Upper lobe of left lung (tissue), 6 donors: ENCODE data around the gene NFKBIZ. TPM values are rescaled to one million over a fixed set of nuclear protein-coding genes. Genes with fewer than 3 reads are reported as not detected.

Experiments used
- ATAC-seq, 2 donors: fragments of 200-7000 bp; cut with Tn5 transposase; one replicate each; pipeline ENCODE4 v1.9.1; 2022; ENCODE audit warnings: mild to moderate bottlenecking in 2 of 2, moderate library complexity in 2 of 2; ENCODE audit not compliant: low FRiP score in 2 of 2
- DNase-seq, 2 donors: peaks; one replicate each; pipeline ENCODE4 v3.0.0-alpha.2; 2019 to 2020
- H3K27ac ChIP-seq, 4 donors: fragments of 200-600 bp; sonication (generic); one replicate each; pipeline ENCODE4 v1.5.1; 2016 to 2019
- H3K27me3 ChIP-seq, 4 donors: fragments of 200-600 bp; sonication (generic); one replicate each; pipeline ENCODE4 v1.5.1; 2017 to 2019
- H3K36me3 ChIP-seq, 4 donors: fragments of 200-600 bp; sonication (generic); one replicate each; pipeline ENCODE4 v1.5.1; 2016 to 2019
- H3K4me1 ChIP-seq, 4 donors: fragments of 200-600 bp; sonication (generic); one replicate each; pipeline ENCODE4 v1.5.1; 2018 to 2019
- H3K4me3 ChIP-seq, 4 donors: fragments of 200-600 bp; sonication (generic); one replicate each; pipeline ENCODE4 v1.5.1; 2017 to 2019; ENCODE audit warnings: mild to moderate bottlenecking in 2 of 4, moderate library complexity in 1 of 4
- H3K9me3 ChIP-seq, 4 donors: fragments of 200-600 bp; sonication (generic); one replicate each; pipeline ENCODE4 v1.5.1; 2018 to 2019
- CTCF ChIP-seq, 6 experiments: fragments of 450-650 bp in 4 of 6; fragments of 200-600 bp in 2 of 6; sonication (generic) in 2 of 6; IDR thresholded peaks; one replicate each; pipeline ENCODE4 v1.5.1; 2016 to 2019; ENCODE audit warnings: antibody characterized with exemption in 6 of 6
- EP300 ChIP-seq, 4 donors: sonication (generic); formaldehyde crosslinking; IDR thresholded peaks; one replicate each; pipeline ENCODE4 v1.5.1; 2017; ENCODE audit warnings: antibody characterized with exemption in 4 of 4, control low read depth in 2 of 4
- POLR2A ChIP-seq, 4 donors: fragments of 450-650 bp; IDR thresholded peaks; one replicate each; pipeline ENCODE4 v1.5.1; 2016 to 2017; ENCODE audit warnings: antibody characterized with exemption in 4 of 4, mild to moderate bottlenecking in 2 of 4
- POLR2AphosphoS5 ChIP-seq, 2 donors: sonication (generic); formaldehyde crosslinking; IDR thresholded peaks; one replicate each; pipeline ENCODE4 v1.5.1; 2017; ENCODE audit warnings: antibody characterized with exemption in 2 of 2
- WGBS, 2 donors: methylation state at CpG; one replicate each; pipeline ENCODE4 v1.1.5; 2017 to 2018; 5-methylcytosine and 5-hydroxymethylcytosine counted together
- total RNA-seq, 6 donors: library from RNA; depleted of rRNA in 4 of 6; stranded (reverse); fragments of >200 nt in 4 of 6; gene quantifications; one replicate each; pipeline versions ENCODE4 v1.1.0 to v1.2.1, GENCODE V29; 2016 to 2021
- donor health status: DM: no; HTN: no; CAD: no; lungs with moderate emphysema.
- donor health status: DM: no; HTN: yes; CAD: no; lungs with severe emphysema.

NFKBIZ gene
- total RNA-seq, 6 donors from 2014 or later, result 76.1 to 270 (median 106) TPM

GRCh38 chr3:101835676-101836075, 13.6 kb upstream of the NFKBIZ start:
- Histone ChIP-seq H3K4me3 (no peak overlapping the region), H3K36me3 (no peaks in the 10 kb centered on the region), H3K9me3 (no peaks in the 10 kb centered on the region), H3K27me3 (no peaks in the 10 kb centered on the region), H3K4me1 (peaks cover 6 to 19% (median 17%) of the 10 kb centered on the region in 4 donors), H3K27ac (no peak overlapping the region)
- WGBS, 2 donors, result 96 to 100% methylated on average over 2 of the region's 2 CpGs
- ATAC-seq (no peak), DNase-seq (no peak)
- TF ChIP-seq EP300 (IDR thresholded peaks at IDR 0.05), result no peak

DNA sequence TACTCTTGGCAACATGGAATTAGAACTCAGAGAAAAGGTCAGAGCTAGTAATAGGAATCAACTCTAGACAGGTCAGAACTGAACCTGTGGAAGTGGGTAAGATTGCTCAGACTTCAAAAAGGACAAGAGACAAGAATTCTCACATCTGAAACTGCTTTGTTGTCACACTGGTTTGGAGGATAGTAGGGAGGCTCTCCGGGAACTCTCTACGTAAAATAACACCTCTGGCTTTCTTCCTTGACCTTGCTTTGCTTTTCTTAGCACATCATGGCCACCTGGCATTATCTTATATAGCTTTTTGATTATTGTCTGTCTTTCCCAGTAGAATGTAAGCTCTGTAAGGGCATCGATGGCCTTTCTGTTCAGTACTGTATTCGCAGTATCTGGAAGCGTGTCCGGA, 13.2 kb upstream of the NFKBIZ start:
- Histone ChIP-seq H3K36me3 (no peaks in the 10 kb centered on the region), H3K9me3 (no peaks in the 10 kb centered on the region), H3K27me3 (no peaks in the 10 kb centered on the region), H3K4me3 (no peak overlapping the region), H3K27ac (no peak overlapping the region), H3K4me1 (peaks cover 6 to 19% (median 16%) of the 10 kb centered on the region in 4 donors)
- ATAC-seq (no peak), DNase-seq (no peak)
- 95 to 96% methylated on average over 6 of the region's 6 CpGs for WGBS, 2 donors
- TF ChIP-seq POLR2A (IDR thresholded peaks at IDR 0.05) (no peak), EP300 (IDR thresholded peaks at IDR 0.05) (no peak)

- Histone ChIP-seq H3K27ac (peak overlapping the region; percentile 31 to 68 (median 38)), H3K36me3 (no peaks in the 10 kb centered on the region), H3K9me3 (no peaks in the 10 kb centered on the region), H3K4me3 (no peak overlapping the region), H3K27me3 (no peaks in the 10 kb centered on the region), H3K4me1 (peaks cover 6 to 19% (median 15%) of the 10 kb centered on the region in 4 donors)
- 57 to 65% methylated on average over 3 of the region's 3 CpGs for WGBS, 2 donors
- TF ChIP-seq POLR2A (IDR thresholded peaks at IDR 0.05) (no peak), EP300 (IDR thresholded peaks at IDR 0.05) (no peak), CTCF (IDR thresholded peaks at IDR 0.05) (no peak), POLR2AphosphoS5 (IDR thresholded peaks at IDR 0.05) (no peak)
- no peak for DNase-seq
- peak in 1 of 2 donors; percentile 74 for ATAC-seq
Observed at GRCh38 chr3:101836652-101837598, 12.4 kb upstream of the NFKBIZ start.

DNA sequence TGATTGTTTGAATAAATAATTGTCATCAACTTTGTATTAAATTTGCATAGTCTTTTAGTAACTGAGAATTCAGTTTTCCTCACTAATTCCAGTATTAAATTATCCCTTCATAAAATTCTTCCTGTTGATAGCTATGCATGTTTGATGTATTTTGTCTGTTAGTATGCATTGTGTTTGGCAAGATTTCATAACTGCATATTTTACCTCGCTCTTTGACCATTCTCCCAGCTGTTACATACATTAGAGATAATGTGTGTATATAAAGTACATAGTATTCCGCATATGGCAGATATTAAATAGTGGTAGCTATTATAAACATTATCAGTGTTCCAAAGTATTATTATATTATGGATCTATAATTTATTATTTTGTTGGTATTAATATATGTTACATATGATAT, 10.6 kb upstream of the NFKBIZ start:
- Histone ChIP-seq H3K27ac (no peak overlapping the region), H3K27me3 (no peaks in the 10 kb centered on the region), H3K36me3 (no peaks in the 10 kb centered on the region), H3K9me3 (no peaks in the 10 kb centered on the region), H3K4me1 (peaks cover 6 to 19% (median 15%) of the 10 kb centered on the region in 4 donors), H3K4me3 (no peak overlapping the region)
- TF ChIP-seq CTCF (IDR thresholded peaks at IDR 0.05) (no peak), POLR2AphosphoS5 (IDR thresholded peaks at IDR 0.05) (no peak), POLR2A (IDR thresholded peaks at IDR 0.05) (no peak), EP300 (IDR thresholded peaks at IDR 0.05) (no peak)
- ATAC-seq (no peak), DNase-seq (no peak)
- 97 to 98% methylated on average over 2 of the region's 2 CpGs for WGBS, 2 donors

DNA sequence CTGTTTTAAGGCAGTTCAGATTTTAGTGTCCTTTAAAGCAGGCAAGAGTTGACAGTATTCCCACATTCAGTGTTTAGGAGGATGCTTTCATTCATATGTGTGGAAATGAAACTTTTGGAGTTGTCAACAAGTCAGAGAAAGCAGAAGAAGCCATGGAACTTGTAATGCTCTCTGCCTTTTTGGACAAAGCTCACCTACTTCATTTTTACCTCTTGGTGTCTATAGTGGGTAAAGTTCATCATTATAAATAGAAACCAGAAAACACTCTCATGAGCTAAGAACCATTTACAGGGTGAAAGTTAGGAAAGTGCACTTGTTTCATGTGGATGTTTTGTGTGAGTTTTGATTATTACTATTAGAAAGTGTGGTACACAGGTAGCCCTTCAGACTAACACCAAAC, 9.2 kb upstream of the NFKBIZ start:
- Histone ChIP-seq H3K27ac (no peak overlapping the region), H3K4me3 (no peak overlapping the region), H3K4me1 (peaks cover 3 to 19% (median 14%) of the 10 kb centered on the region in 4 donors), H3K27me3 (no peaks in the 10 kb centered on the region), H3K36me3 (no peaks in the 10 kb centered on the region), H3K9me3 (no peaks in the 10 kb centered on the region)
- no peak for DNase-seq
- no peak for ATAC-seq
- no peak for TF ChIP-seq CTCF (IDR thresholded peaks at IDR 0.05)
- TF ChIP-seq EP300 (IDR thresholded peaks at IDR 0.05), result no peak
- no peak for TF ChIP-seq POLR2A (IDR thresholded peaks at IDR 0.05)
- TF ChIP-seq POLR2AphosphoS5 (IDR thresholded peaks at IDR 0.05), result no peak
